Measurements from ENCODE around the gene FAM168A. TPM values are rescaled to one million over a fixed set of nuclear protein-coding genes. Genes with fewer than 3 reads are reported as not detected.

Gene FAM168A
- total RNA-seq, 4 donors from 2014 or later: 17.5 to 43.4 (median 23.3) TPM

DNA sequence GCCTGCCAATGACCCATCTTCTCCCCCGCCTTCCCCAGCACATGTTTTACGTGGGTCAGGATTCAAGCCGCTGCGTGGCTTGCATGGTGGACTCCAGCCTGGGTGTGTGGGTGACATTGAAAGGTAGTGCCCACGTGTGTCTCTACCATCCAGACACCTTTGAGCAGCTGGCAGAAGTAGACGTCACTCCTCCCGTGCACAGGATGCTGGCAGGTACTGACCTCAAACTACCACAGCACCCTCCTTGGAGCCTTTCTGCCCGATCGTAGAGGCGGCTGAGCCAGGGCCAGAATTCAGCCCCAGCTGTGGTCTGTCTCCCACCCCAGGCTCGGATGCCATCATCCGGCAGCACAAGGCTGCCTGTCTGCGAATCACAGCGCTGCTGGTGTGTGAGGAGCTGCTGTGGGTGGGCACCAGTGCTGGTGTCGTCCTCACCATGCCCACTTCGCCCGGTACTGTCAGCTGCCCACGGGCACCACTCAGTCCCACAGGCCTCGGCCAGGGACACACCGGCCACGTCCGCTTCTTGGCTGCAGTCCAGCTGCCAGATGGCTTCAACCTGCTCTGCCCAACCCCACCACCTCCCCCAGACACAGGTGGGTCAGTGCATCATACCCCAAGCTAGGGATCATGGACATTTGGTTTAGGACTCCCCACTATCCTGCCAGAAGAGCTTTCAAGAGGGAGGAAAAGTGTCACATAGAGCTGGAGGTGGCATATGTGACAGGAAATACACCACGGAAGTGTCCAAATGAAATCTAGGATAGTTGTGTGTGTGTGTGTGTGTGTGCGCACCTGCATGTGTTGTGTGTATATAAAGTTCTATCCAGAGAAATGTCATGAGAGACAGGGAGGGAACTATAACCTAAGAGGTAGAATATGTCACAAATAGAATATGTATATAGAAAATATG lies 232.3 kb downstream of the FAM168A start:
- H3K36me3 ChIP-seq: no peaks in the 10 kb centered on the region
- TF ChIP-seq EP300 (IDR thresholded peaks at IDR 0.05; ENCODE audit: low read depth) (no peak), POLR2AphosphoS5 (IDR thresholded peaks at IDR 0.05) (no peak), POLR2A (IDR thresholded peaks at IDR 0.05) (no peak)
- TF ChIP-seq, protein P1, sequence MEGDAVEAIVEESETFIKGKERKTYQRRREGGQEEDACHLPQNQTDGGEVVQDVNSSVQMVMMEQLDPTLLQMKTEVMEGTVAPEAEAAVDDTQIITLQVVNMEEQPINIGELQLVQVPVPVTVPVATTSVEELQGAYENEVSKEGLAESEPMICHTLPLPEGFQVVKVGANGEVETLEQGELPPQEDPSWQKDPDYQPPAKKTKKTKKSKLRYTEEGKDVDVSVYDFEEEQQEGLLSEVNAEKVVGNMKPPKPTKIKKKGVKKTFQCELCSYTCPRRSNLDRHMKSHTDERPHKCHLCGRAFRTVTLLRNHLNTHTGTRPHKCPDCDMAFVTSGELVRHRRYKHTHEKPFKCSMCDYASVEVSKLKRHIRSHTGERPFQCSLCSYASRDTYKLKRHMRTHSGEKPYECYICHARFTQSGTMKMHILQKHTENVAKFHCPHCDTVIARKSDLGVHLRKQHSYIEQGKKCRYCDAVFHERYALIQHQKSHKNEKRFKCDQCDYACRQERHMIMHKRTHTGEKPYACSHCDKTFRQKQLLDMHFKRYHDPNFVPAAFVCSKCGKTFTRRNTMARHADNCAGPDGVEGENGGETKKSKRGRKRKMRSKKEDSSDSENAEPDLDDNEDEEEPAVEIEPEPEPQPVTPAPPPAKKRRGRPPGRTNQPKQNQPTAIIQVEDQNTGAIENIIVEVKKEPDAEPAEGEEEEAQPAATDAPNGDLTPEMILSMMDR (IDR thresholded peaks at IDR 0.05): no peak
- no peak overlapping the region for H3K27ac ChIP-seq
- WGBS, 2 donors (ENCODE audit: low coverage in 1 of 2): 88% methylated on average over 24 of the region's 24 CpGs; no CpG with 5 or more reads in 1 of the 2 donors
- H3K27me3 ChIP-seq: no peaks in the 10 kb centered on the region
- H3K9me3 ChIP-seq: no peaks in the 10 kb centered on the region
- H3K4me1 ChIP-seq: peaks cover 0 to 5% (median 0%) of the 10 kb centered on the region in 4 donors
- in situ Hi-C loops (cut with MboI; ENCODE audit: low pct_ligation_motif_present in 1 of 4, low pct_unique_long_range_greater_than_20kb in 1 of 4, low sequenced_read_pairs in 3 of 4) (no loop called here), intact Hi-C loops (cut with DNase I; ENCODE audit: low total_unique reads) (no loop called here)
- no peak for DNase-seq
- no peak overlapping the region for H3K4me3 ChIP-seq

DNA sequence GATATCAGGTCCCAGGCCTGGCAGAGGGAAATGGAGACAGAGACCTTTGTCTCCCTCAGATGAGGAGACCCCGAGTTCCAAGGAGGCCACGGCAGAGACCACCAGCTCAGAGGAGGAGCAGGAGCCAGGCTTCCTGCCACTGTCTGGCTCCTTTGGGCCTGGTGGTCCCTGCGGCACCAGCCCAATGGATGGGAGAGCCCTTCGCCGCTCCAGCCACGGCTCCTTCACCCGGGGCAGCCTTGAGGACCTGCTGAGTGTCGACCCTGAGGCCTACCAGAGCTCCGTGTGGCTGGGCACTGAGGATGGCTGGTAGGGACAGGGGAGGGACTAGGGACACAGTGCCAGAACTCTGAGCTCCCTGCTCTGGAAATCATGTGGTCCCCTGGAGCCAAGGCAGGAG lies 234.8 kb downstream of the FAM168A start:
- Histone ChIP-seq H3K4me1 (peaks cover 0 to 5% (median 0%) of the 10 kb centered on the region in 4 donors), H3K27ac (no peak overlapping the region), H3K4me3 (no peak overlapping the region), H3K27me3 (no peaks in the 10 kb centered on the region), H3K36me3 (no peaks in the 10 kb centered on the region), H3K9me3 (no peaks in the 10 kb centered on the region)
- TF ChIP-seq EP300 (IDR thresholded peaks at IDR 0.05; ENCODE audit: low read depth) (no peak), POLR2AphosphoS5 (IDR thresholded peaks at IDR 0.05) (no peak), POLR2A (IDR thresholded peaks at IDR 0.05) (no peak)
- TF ChIP-seq, protein P1 (IDR thresholded peaks at IDR 0.05): no peak
- WGBS, 2 donors (ENCODE audit: low coverage in 1 of 2): 95% methylated on average over 9 of the region's 9 CpGs; no CpG with 5 or more reads in 1 of the 2 donors
- DNase-seq: no peak
- intact Hi-C loops (cut with DNase I; ENCODE audit: low total_unique reads): no loop called here
- in situ Hi-C loops (cut with MboI; ENCODE audit: low pct_ligation_motif_present in 1 of 4, low pct_unique_long_range_greater_than_20kb in 1 of 4, low sequenced_read_pairs in 3 of 4): no loop called here

DNA sequence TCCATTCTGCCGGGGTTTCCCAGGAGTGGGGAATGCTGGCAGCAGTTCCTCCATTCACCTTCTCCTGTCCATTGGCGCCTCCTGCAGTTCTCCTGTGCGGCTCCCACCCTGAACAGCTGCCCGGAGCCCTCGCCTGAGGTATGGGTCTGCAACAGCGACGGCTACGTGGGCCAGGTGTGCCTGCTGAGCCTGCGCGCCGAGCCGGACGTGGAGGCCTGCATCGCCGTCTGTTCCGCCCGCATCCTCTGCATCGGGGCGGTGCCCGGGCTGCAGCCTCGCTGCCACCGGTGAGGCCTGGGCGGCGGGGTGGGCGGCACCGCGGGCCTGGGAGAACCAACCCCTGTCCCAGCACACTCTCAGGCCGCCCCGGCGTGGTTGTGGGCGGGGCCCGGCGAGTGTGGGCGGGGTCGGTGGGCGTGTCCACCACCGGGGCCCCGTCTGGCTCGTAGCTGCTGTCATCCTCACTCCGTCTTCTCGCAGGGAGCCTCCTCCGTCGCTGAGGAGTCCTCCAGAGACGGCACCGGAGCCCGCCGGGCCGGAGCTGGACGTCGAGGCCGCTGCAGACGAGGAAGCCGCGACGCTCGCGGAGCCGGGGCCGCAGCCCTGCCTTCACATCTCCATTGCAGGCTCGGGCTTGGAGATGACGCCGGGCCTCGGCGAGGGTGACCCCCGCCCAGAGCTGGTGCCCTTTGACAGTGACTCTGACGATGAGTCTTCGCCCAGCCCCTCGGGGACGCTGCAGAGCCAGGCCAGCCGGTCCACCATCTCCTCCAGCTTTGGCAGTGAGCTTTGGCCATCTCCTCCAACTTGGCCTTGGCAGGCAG lies 235.7 kb downstream of the FAM168A start:
- Histone ChIP-seq H3K36me3 (no peaks in the 10 kb centered on the region), H3K4me1 (peaks cover 0 to 5% (median 0%) of the 10 kb centered on the region in 4 donors), H3K27ac (no peak overlapping the region), H3K4me3 (no peak overlapping the region), H3K27me3 (no peaks in the 10 kb centered on the region), H3K9me3 (no peaks in the 10 kb centered on the region)
- DNase-seq: no peak
- 90% methylated on average over 38 of the region's 70 CpGs; no CpG with 5 or more reads in 1 of the 2 donors for WGBS, 2 donors (ENCODE audit: low coverage in 1 of 2)
- TF ChIP-seq, protein P1 (IDR thresholded peaks at IDR 0.05): no peak
- TF ChIP-seq EP300 (IDR thresholded peaks at IDR 0.05; ENCODE audit: low read depth) (no peak), POLR2AphosphoS5 (IDR thresholded peaks at IDR 0.05) (no peak), POLR2A (IDR thresholded peaks at IDR 0.05) (no peak)
- intact Hi-C loops (cut with DNase I; ENCODE audit: low total_unique reads) (no loop called here), in situ Hi-C loops (cut with MboI; ENCODE audit: low pct_ligation_motif_present in 1 of 4, low pct_unique_long_range_greater_than_20kb in 1 of 4, low sequenced_read_pairs in 3 of 4) (no loop called here)

DNA sequence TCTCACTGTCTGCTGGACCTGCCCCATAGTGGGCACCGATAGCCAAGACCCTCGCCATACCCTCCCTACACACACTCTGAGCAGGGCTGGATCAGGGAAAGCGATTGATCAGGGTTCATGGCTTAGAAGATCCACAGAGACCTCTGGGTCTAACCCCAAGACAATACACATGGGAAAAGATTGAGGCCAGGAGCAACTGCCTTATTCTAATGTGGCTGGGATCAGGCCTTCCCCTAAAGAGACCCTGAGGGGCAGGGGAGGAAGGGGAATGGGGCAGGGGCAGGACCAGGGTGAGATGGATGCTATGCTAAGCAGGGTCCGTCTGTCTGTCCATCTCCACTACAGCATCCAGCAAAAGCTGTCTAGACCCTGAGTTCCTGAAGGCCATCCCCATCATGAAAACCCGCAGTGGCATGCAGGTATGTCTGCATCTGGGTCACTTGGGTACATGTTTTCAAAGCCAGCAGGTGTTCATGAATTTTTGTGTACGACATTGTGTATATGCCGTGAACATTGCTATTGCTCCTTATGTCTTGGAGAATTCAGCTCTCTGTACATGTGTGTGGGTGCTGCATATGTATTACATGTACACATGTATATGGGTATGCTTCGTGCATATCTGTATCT lies 237.1 kb downstream of the FAM168A start:
- 92 to 100% methylated on average over 1 to 8 of the region's 8 CpGs for WGBS, 2 donors (ENCODE audit: low coverage in 1 of 2)
- Histone ChIP-seq H3K9me3 (no peaks in the 10 kb centered on the region), H3K4me1 (no peaks in the 10 kb centered on the region), H3K27ac (no peak overlapping the region), H3K4me3 (no peak overlapping the region), H3K36me3 (no peaks in the 10 kb centered on the region), H3K27me3 (no peaks in the 10 kb centered on the region)
- intact Hi-C loops (cut with DNase I; ENCODE audit: low total_unique reads) (no loop called here), in situ Hi-C loops (cut with MboI; ENCODE audit: low pct_ligation_motif_present in 1 of 4, low pct_unique_long_range_greater_than_20kb in 1 of 4, low sequenced_read_pairs in 3 of 4) (no loop called here)
- TF ChIP-seq, protein P1 (IDR thresholded peaks at IDR 0.05): no peak
- no peak for TF ChIP-seq EP300 (IDR thresholded peaks at IDR 0.05; ENCODE audit: low read depth)
- no peak for TF ChIP-seq POLR2A (IDR thresholded peaks at IDR 0.05)
- no peak for TF ChIP-seq POLR2AphosphoS5 (IDR thresholded peaks at IDR 0.05)
- DNase-seq: no peak
